PC-9 (cell line): Measurements from ENCODE around the gene DPH6.

ENCODE experiments used
- EZH2 ChIP-seq: fragments of 200-600 bp; sonication (generic); IDR thresholded peaks from 2 replicates; pipeline ENCODE4 v1.8.0; 2017; ENCODE audit warnings: antibody characterized with exemption, low read depth
- TF ChIP-seq, protein P1 (sequence below): fragments of 200-600 bp; sonication (generic); conservative IDR thresholded peaks from 2 replicates; pipeline ENCODE4 v1.6.1; 2017; ENCODE audit warnings: mixed run types, antibody characterized with exemption, mild to moderate bottlenecking, moderate library complexity

DNA sequence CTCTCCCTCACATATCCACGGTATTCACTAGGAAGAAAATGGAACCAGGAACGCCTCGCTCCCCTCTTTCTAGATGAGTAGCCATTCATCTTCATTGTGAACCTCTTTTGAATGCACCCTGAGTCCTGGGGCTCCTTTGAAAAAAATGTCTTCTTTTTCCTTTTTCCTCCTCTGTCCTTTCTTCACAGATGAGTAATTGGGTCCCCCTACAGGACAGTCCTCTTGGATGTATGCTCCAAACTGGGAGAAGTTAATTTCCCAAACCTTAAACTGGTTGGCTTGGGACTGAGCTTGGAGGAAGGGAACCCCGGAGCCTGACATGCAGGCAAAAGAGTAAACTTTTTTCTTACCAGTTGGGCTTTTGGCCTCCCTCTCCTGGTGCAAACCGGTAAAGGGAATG is 108.8 kb downstream of the DPH6 start:
- TF ChIP-seq, protein P1, sequence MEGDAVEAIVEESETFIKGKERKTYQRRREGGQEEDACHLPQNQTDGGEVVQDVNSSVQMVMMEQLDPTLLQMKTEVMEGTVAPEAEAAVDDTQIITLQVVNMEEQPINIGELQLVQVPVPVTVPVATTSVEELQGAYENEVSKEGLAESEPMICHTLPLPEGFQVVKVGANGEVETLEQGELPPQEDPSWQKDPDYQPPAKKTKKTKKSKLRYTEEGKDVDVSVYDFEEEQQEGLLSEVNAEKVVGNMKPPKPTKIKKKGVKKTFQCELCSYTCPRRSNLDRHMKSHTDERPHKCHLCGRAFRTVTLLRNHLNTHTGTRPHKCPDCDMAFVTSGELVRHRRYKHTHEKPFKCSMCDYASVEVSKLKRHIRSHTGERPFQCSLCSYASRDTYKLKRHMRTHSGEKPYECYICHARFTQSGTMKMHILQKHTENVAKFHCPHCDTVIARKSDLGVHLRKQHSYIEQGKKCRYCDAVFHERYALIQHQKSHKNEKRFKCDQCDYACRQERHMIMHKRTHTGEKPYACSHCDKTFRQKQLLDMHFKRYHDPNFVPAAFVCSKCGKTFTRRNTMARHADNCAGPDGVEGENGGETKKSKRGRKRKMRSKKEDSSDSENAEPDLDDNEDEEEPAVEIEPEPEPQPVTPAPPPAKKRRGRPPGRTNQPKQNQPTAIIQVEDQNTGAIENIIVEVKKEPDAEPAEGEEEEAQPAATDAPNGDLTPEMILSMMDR, result no peak
- no peak for TF ChIP-seq EZH2
